ENCODE measurements around the gene CCDC157.

CCDC157 gene

GRCh38 chr22:30357650-30358215 is 926 bp downstream of the CCDC157 start:
- no peak for ATAC-seq

GRCh38 chr22:30358541-30358940 is 1.7 kb downstream of the CCDC157 start:
- ATAC-seq, result no peak
- no peak for TF ChIP-seq ISL1 (CRISPR knock-in tag; IDR thresholded peaks at IDR 0.05)

More at GRCh38 chr22:30357650-30358215, 926 bp downstream of the CCDC157 start:
- no peak for TF ChIP-seq ZFP30 (CRISPR knock-in tag; IDR thresholded peaks at IDR 0.05)
- TF ChIP-seq CSRNP3 (CRISPR knock-in tag; IDR thresholded peaks at IDR 0.05), result no peak
- no peak for TF ChIP-seq ISL1 (CRISPR knock-in tag; IDR thresholded peaks at IDR 0.05)
- no peak for TF ChIP-seq ZNF8 (CRISPR knock-in tag; IDR thresholded peaks at IDR 0.05)
- TF ChIP-seq ZNF565 (CRISPR knock-in tag; conservative IDR thresholded peaks at IDR 0.05; ENCODE audit: low read depth), result no peak
- TF ChIP-seq TCF4 (CRISPR knock-in tag; IDR thresholded peaks at IDR 0.05; ENCODE audit: borderline replicate concordance), result no peak
- TF ChIP-seq CSDC2 (CRISPR knock-in tag; IDR thresholded peaks at IDR 0.05), result no peak
- no peak for TF ChIP-seq PATZ1 (CRISPR knock-in tag; IDR thresholded peaks at IDR 0.05; ENCODE audit: borderline replicate concordance)
- TF ChIP-seq ZC3H10 (CRISPR knock-in tag; IDR thresholded peaks at IDR 0.05), result no peak
- TF ChIP-seq CREB5 (CRISPR knock-in tag; IDR thresholded peaks at IDR 0.05; ENCODE audit: low read depth), result no peak

- ATAC-seq, result no peak
- TF ChIP-seq ESRRG (CRISPR knock-in tag; IDR thresholded peaks at IDR 0.05), result no peak
- no peak for TF ChIP-seq TOX (CRISPR knock-in tag; IDR thresholded peaks at IDR 0.05; ENCODE audit: borderline replicate concordance)
- TF ChIP-seq CSRNP3 (CRISPR knock-in tag; IDR thresholded peaks at IDR 0.05), result no peak
- no peak for TF ChIP-seq ZFP3 (CRISPR knock-in tag; IDR thresholded peaks at IDR 0.05)
- TF ChIP-seq SNAI2 (CRISPR knock-in tag; IDR thresholded peaks at IDR 0.05), result no peak
- TF ChIP-seq TSHZ2 (CRISPR knock-in tag; IDR thresholded peaks at IDR 0.05), result no peak
- no peak for TF ChIP-seq GLIS3 (CRISPR knock-in tag; IDR thresholded peaks at IDR 0.05)
- no peak for TF ChIP-seq ZNF8 (CRISPR knock-in tag; IDR thresholded peaks at IDR 0.05)
- no peak for TF ChIP-seq ISL1 (CRISPR knock-in tag; IDR thresholded peaks at IDR 0.05)
- no peak for TF ChIP-seq OSR1 (CRISPR knock-in tag; IDR thresholded peaks at IDR 0.05)
Observed at GRCh38 chr22:30361916-30362650, 5.3 kb downstream of the CCDC157 start.

- no peak for ATAC-seq
- TF ChIP-seq OSR1 (CRISPR knock-in tag; IDR thresholded peaks at IDR 0.05) (no peak), TOX (CRISPR knock-in tag; IDR thresholded peaks at IDR 0.05; ENCODE audit: borderline replicate concordance) (no peak), ISL1 (CRISPR knock-in tag; IDR thresholded peaks at IDR 0.05) (no peak), ZFP3 (CRISPR knock-in tag; IDR thresholded peaks at IDR 0.05) (no peak), ZFP30 (CRISPR knock-in tag; IDR thresholded peaks at IDR 0.05) (no peak), TSHZ2 (CRISPR knock-in tag; IDR thresholded peaks at IDR 0.05) (no peak), CSDC2 (CRISPR knock-in tag; IDR thresholded peaks at IDR 0.05) (no peak), ZNF70 (CRISPR knock-in tag; IDR thresholded peaks at IDR 0.05) (no peak), GLIS3 (CRISPR knock-in tag; IDR thresholded peaks at IDR 0.05) (no peak), ZC3H10 (CRISPR knock-in tag; IDR thresholded peaks at IDR 0.05) (no peak), ESRRG (CRISPR knock-in tag; IDR thresholded peaks at IDR 0.05) (no peak), PPARA (CRISPR knock-in tag; IDR thresholded peaks at IDR 0.05; ENCODE audit: borderline replicate concordance) (no peak), RARB (CRISPR knock-in tag; IDR thresholded peaks at IDR 0.05) (no peak)
Observed at GRCh38 chr22:30362651-30363281, 6.0 kb downstream of the CCDC157 start.

All from SK-N-SH treated with all-trans-retinoic acid at 6 μM for 48 hours (cell line).